GM11168 (cell line): ENCODE results near the gene TNFSF4.
"Not testable (repeated sequence)": the region's sequence is repeated elsewhere in the genome, so short reads cannot be mapped to it uniquely, and the experiment has no call there.

Experiments used
- in situ Hi-C: fragments of 300-500 bp; cut with MboI; formaldehyde crosslinking; loops from one replicate; pipeline ENCODE4 v1.12.0; 2022; ENCODE audit warnings: low sequenced_read_pairs; ENCODE audit not compliant: unreplicated experiment

TNFSF4 gene, protein sequence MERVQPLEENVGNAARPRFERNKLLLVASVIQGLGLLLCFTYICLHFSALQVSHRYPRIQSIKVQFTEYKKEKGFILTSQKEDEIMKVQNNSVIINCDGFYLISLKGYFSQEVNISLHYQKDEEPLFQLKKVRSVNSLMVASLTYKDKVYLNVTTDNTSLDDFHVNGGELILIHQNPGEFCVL

GRCh38 chr1:173206816-173207568, at the start of gene TNFSF4:
TNFSF4 (minus strand) TSS chr1:173207331; CDS start chr1:173207176, 155 bp downstream.
- in situ Hi-C loops, result loop anchor here (10.0 kb wide), 1 partner anchor 208 kb away; no protein-coding TSS in a partner anchor

GRCh38 chr1:173255214-173255813, 48.2 kb upstream of the TNFSF4 start:
- in situ Hi-C loops, result no loop called here

DNA sequence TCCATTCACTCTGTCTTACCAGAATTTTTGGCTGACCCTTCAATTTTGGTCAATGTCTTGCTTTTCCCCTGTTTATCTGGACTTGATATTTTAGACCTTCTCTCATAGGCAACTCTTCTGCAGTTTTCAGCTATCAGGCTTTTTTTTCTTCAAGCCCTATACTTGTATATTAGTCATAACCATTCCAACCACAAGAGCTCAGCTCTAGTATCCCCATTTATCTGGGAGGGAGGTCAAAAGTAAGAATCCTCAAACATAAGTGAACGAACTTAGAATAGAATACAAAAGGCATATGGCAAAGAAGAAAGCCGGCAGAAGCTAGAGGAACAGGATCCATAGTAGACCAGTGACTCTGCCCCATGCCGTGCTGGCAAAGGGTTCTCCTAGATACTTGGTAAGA, 45.9 kb upstream of the TNFSF4 start:
- in situ Hi-C loops, result no loop called here

- in situ Hi-C loops, result no loop called here
Observed at GRCh38 chr1:173249349-173249748, 42.2 kb upstream of the TNFSF4 start.

- in situ Hi-C loops, result no loop called here
Observed at GRCh38 chr1:173248247-173248940, 41.3 kb upstream of the TNFSF4 start.

- in situ Hi-C loops, result no loop called here
Observed at GRCh38 chr1:173245892-173246291, 38.8 kb upstream of the TNFSF4 start.

DNA sequence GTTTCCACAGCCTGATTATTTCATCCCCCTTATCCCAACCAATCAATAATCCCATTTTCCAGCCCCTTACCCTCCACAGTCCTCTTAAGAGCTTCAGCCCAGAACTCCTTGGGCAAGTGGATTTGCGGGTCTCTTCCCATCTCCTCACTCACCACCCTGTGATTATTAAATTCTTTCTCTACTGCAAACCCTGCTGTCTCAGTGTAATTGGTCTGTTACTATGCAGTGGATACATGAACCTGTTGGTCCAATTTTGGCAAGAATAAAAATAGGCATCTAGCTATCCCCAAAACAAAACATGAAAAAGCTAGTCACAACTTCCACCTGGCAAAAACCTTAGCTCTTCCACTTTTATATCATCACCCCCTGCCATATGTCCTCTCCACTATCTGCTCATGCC, 36.2 kb upstream of the TNFSF4 start:
- in situ Hi-C loops, result no loop called here

- in situ Hi-C loops, result no loop called here
Observed at GRCh38 chr1:173241528-173242347, 34.6 kb upstream of the TNFSF4 start.

DNA sequence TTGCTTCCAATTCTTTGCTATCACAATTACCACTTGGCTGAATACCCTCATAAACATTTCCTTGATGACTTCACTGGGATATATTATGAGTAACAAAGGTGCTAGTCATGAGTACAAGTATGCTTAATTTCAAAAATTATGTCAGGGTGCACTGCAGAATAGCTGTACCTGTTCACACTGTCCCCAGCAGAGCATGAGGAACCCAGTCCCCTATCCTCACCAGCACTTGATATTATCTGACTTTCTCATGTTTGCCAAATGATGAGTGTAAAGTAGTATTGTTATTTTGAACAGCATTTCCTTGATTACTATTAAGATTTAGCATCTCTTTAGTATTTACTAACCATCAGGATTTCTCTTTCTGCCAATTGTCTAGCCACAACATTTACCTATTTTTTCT, 33.5 kb upstream of the TNFSF4 start:
- in situ Hi-C loops, result no loop called here

GRCh38 chr1:173239058-173239457, 31.9 kb upstream of the TNFSF4 start:
- in situ Hi-C loops, result no loop called here

DNA sequence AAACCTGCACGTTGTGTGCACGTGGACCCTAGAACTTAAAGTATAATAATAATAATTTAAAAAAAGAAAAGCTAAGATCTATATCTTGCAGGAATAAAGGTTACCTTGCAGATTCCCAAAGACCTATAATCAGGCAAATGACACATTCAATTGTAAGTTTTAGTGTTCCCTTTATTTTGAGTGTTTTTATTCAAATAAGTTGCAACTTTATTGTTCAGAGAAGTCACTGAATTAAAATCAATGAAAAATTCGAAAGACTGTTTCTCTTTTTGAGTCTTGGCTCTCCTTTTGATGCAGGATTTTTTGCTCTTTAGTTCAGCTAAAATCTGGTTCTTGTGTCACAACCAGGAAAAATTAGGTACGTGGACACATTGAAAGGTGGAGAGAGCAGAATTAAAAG, 27.8 kb upstream of the TNFSF4 start:
- in situ Hi-C loops, result no loop called here

- in situ Hi-C loops, result not testable (repeated sequence)
Observed at GRCh38 chr1:173234434-173234833, 27.3 kb upstream of the TNFSF4 start.

GRCh38 chr1:173229031-173229430, 21.9 kb upstream of the TNFSF4 start:
- in situ Hi-C loops, result not testable (repeated sequence)

GRCh38 chr1:173224949-173225348, 17.8 kb upstream of the TNFSF4 start:
- in situ Hi-C loops, result no loop called here

- in situ Hi-C loops, result no loop called here
Observed at GRCh38 chr1:173224280-173224892, 17.3 kb upstream of the TNFSF4 start.

GRCh38 chr1:173223031-173223380, 15.9 kb upstream of the TNFSF4 start:
- in situ Hi-C loops, result no loop called here

- in situ Hi-C loops, result no loop called here
Observed at GRCh38 chr1:173222149-173223030, 15.3 kb upstream of the TNFSF4 start.

DNA sequence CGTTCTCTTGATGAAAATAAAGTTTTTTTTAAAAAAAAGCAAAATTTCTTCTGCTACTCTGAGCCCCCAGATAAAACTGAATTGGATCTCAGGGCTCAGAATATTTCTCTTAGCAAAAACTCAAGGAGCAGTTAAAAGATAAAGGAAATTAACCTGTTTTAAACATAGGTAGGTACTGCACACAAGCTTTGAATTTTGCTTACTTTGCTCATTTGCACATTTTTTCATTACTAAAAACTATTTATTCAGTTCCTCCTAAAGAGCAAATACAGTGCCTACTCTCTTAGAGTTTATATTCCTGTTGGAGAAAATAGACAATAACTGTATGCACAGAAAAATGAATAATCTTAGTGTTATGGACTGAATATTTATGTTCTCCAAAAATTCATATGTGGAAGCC, 13.0 kb upstream of the TNFSF4 start:
- in situ Hi-C loops, result no loop called here

DNA sequence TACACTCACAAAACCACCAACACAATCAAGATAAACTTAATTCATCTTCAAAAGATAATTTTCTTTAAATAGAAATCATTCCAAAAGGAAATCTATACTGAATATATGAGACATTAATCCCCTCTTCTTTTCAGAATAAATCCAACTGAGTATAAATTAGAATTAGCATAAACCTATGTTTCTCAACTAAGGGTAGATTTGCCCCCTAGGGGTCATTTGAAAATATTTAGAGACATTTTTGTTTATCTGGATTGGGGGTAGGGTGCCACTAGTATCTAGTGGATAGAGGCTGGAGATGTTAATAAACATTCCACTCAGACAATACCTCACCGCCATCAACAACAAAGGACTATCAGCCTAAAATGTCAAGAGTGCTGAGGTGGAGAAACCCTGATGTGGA, 6.5 kb upstream of the TNFSF4 start:
- in situ Hi-C loops, result no loop called here
